Lower lobe of right lung (tissue), 2 donors: ENCODE data around the gene ETV3. TPM values are rescaled to one million over a fixed set of nuclear protein-coding genes. Genes with fewer than 3 reads are reported as not detected.
A peak's percentile ranks its signal among the peaks of the same experiment; 100 is the strongest.
"Not testable (repeated sequence)": the region's sequence is repeated elsewhere in the genome, so short reads cannot be mapped to it uniquely, and the experiment has no call there.

Experiments
- ATAC-seq, 2 donors: fragments of 200-7000 bp; cut with Tn5 transposase; one replicate each; pipeline ENCODE4 v1.9.1; 2020 to 2022; ENCODE audit warnings: mild to moderate bottlenecking in 2 of 2, moderate library complexity in 2 of 2
- DNase-seq: peaks from one replicate; pipeline ENCODE4 v3.0.0-alpha.2; 2020
- H3K27ac ChIP-seq: fragments of 200-600 bp; one replicate; pipeline ENCODE4 v1.8.0; 2022
- H3K27me3 ChIP-seq: fragments of 200-600 bp; one replicate; pipeline ENCODE4 v1.8.0; 2022; ENCODE audit warnings: low read depth
- H3K36me3 ChIP-seq: fragments of 200-600 bp; one replicate; pipeline ENCODE4 v1.8.0; 2022; ENCODE audit warnings: mild to moderate bottlenecking
- H3K4me1 ChIP-seq: fragments of 200-600 bp; one replicate; pipeline ENCODE4 v1.8.0; 2022
- H3K4me3 ChIP-seq: fragments of 200-600 bp; one replicate; pipeline ENCODE4 v1.8.0; 2022; ENCODE audit warnings: mild to moderate bottlenecking
- H3K9me3 ChIP-seq: fragments of 200-600 bp; one replicate; pipeline ENCODE4 v1.8.0; 2022
- intact Hi-C: fragments of 100-400 bp; cut with DNase I; formaldehyde crosslinking; loops from one replicate; pipeline ENCODE4 v1.11.0; 2022
- total RNA-seq: library from RNA; stranded (reverse); fragmentation: NEBNext Ultra II Directional; extraction: Animal tissue kit (Norgen Biotek cat#: 25700); gene quantifications from one replicate; pipeline ENCODE4 v1.2.1, GENCODE V29; 2021
- TF ChIP-seq, protein P1 (sequence below): fragments of 200-600 bp; IDR thresholded peaks from one replicate; pipeline ENCODE4 v1.8.0; 2022; ENCODE audit warnings: antibody characterized with exemption, mild to moderate bottlenecking
- donor health status: DM: no; HTN: yes; CAD: no; lungs with severe emphysema.

Gene ETV3
- total RNA-seq, 1 donor from 2014 or later, result 29.5 TPM

DNA sequence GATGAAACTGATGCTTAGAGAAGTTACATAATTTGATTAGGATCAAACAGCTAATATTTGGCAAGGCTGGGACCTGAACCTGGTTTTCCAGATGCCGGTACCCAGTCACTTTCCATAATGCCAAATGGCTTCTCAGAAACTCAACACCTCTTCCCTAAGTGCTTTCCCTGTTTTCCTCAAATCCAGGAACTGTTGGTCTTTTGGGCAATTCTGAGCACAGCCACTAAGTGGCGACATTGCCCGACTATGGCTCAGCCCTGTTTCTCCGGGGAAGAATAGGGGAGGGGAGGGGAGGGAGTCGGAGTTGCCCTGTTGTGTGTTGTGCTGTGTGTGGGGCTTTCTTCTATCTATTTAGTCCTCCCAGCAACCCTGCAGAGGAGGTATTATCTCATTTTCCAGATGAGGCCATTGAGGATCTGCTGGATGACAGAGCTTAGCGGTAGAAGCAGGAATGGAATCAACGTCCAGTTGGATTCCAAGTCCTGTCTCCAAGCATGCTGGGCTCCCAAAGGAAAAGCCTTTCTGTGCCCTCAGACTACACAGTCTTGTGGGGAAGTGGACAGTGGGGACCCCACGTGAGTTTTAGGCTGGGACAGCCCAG is 33.8 kb upstream of the ETV3 start:
- H3K27me3 ChIP-seq, intact Hi-C loops, H3K4me1 ChIP-seq, H3K9me3 ChIP-seq, H3K4me3 ChIP-seq, DNase-seq, H3K27ac ChIP-seq, H3K36me3 ChIP-seq: not testable (repeated sequence)
- TF ChIP-seq, protein P1, sequence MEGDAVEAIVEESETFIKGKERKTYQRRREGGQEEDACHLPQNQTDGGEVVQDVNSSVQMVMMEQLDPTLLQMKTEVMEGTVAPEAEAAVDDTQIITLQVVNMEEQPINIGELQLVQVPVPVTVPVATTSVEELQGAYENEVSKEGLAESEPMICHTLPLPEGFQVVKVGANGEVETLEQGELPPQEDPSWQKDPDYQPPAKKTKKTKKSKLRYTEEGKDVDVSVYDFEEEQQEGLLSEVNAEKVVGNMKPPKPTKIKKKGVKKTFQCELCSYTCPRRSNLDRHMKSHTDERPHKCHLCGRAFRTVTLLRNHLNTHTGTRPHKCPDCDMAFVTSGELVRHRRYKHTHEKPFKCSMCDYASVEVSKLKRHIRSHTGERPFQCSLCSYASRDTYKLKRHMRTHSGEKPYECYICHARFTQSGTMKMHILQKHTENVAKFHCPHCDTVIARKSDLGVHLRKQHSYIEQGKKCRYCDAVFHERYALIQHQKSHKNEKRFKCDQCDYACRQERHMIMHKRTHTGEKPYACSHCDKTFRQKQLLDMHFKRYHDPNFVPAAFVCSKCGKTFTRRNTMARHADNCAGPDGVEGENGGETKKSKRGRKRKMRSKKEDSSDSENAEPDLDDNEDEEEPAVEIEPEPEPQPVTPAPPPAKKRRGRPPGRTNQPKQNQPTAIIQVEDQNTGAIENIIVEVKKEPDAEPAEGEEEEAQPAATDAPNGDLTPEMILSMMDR, result peak; percentile 37
- peak; percentile 76 to 82 for ATAC-seq

DNA sequence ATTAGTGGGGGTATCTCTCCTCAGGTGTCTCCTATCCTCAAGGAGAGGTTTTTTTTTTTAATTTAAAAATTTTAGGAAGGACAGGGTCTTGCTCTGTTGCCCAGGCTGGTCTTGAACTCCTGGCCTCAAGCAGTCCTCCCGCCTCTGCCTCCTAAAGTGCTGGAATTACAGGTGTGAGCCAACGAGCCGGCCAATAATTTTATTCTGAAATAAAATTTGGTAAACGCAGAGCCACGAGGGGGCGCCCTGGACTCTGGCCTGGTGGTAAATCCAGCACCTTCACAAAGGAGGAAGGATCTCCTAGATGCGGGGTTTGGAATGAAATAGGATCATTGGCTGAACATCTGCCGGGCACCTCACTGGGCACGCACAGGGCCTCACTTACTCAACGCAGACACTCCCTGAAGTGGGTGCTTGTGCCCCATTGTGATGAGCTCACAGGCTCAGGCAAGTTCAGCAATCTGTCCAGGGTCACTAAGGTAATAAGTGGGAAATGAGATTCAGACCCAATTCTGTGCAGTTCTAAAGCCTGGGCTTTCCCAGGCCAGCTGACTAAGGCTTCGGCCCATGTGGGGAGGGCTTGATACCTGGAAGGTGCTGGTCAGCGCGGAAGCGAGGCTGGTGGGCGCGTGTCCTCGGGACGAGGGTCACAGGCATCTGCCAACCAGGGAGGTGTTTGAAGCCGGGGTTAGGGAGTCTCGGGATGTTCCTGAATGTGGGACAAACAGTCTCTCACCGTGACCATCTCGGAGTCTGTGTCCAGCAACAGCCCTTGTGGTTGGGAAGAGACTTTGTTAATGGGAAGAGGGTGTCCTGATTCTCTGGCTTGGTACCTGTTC is 32.7 kb upstream of the ETV3 start:
- Histone ChIP-seq H3K27ac (no peak overlapping the region), H3K9me3 (no peaks in the 10 kb centered on the region), H3K4me1 (no peaks in the 10 kb centered on the region), H3K36me3 (no peaks in the 10 kb centered on the region), H3K4me3 (no peak overlapping the region), H3K27me3 (peaks cover 4% of the 10 kb centered on the region)
- DNase-seq (peak; percentile 67), ATAC-seq (peak in 1 of 2 donors; percentile 28)
- intact Hi-C loops, result no loop called here
- TF ChIP-seq, protein P1, result peak; percentile 51

DNA sequence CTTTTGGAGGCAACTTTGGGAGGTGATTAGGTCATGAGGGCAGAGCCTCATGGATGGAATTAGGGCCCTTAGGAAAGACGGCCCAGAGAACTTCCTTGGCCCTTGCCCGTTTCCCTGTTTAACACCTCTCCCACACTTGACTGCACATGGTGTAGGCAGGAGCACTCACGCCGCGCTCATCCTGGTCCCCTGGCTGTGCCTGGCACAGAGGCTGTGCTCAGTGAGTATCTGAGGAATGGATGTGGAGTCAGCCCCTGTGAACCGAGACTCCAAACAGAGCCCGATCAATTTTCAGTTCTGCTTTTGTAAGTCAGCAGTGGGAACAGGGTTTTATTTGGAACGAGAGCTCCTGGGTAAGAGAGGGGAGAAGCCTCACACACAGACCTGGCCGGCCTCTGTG is 29.8 kb upstream of the ETV3 start:
- H3K27ac ChIP-seq, result no peak overlapping the region
- DNase-seq (no peak), ATAC-seq (no peak)
- H3K4me1 ChIP-seq, result no peaks in the 10 kb centered on the region
- H3K4me3 ChIP-seq, result no peak overlapping the region
- TF ChIP-seq, protein P1, result no peak
- H3K36me3 ChIP-seq, result no peaks in the 10 kb centered on the region
- H3K27me3 ChIP-seq, result peaks cover 16% of the 10 kb centered on the region
- intact Hi-C loops, result no loop called here
- no peaks in the 10 kb centered on the region for H3K9me3 ChIP-seq

DNA sequence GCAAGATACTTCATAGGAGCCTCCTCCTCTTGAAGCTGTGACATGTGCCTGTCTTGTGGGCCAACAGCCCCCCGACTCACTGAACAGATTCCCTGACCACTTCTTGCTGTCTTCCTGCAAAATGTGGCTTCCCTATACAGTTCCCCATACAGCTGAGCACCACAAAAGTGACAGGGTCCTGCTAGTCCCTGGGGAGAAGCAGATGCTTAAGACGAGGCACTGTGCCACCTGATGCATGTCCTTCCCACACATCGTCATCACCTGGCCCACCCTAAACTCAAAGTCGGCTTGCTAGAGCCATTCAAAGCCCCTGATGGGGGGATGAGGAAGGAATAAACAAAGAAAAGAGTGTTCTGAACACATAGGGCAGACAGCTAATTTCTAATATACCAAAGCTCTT is 29.2 kb upstream of the ETV3 start:
- H3K4me3 ChIP-seq, result no peak overlapping the region
- no peak for DNase-seq
- ATAC-seq, result no peak
- H3K36me3 ChIP-seq, result no peaks in the 10 kb centered on the region
- intact Hi-C loops, result no loop called here
- H3K27ac ChIP-seq, result no peak overlapping the region
- TF ChIP-seq, protein P1, result no peak
- H3K27me3 ChIP-seq, result peaks cover 16% of the 10 kb centered on the region
- no peaks in the 10 kb centered on the region for H3K4me1 ChIP-seq
- H3K9me3 ChIP-seq, result no peaks in the 10 kb centered on the region

DNA sequence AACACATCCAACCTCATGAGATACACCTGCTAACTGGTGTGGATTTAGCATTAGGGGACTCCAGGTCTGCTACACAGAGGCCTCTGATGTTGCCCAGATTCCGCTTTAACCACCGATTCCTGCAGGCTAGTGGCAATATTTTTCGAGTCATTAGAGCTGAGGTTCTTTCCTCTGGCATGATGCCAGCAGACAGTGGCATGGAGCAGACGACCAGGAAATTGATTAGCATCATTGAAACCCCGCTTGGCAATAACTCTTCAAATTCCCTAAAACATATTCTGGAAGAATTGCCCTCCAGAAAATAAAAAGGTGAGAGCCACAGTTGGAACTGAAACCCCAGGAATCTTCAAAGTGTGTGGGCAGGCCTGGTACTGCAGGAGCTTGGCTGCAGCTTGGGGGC is 28.4 kb upstream of the ETV3 start:
- TF ChIP-seq, protein P1, result no peak
- DNase-seq (no peak), ATAC-seq (no peak)
- peaks cover 16% of the 10 kb centered on the region for H3K27me3 ChIP-seq
- H3K4me1 ChIP-seq, result no peaks in the 10 kb centered on the region
- H3K4me3 ChIP-seq, result no peak overlapping the region
- intact Hi-C loops, result no loop called here
- no peaks in the 10 kb centered on the region for H3K36me3 ChIP-seq
- no peaks in the 10 kb centered on the region for H3K9me3 ChIP-seq
- H3K27ac ChIP-seq, result no peak overlapping the region
